HL-60 (cell line): ENCODE results near the gene HIRA.

Source experiments
- DNase-seq, 2 experiments: peaks; one replicate each; pipeline ENCODE4 v3.0.0-alpha.2; 2010 to 2020; ENCODE audit warnings: low read depth in 1 of 2, low spot score in 1 of 2
- H3K27ac ChIP-seq: fragments of 250-450 bp; sonication (Bioruptor Pico); replicated peaks from 2 replicates; pipeline ENCODE4 v1.5.1; 2020; ENCODE audit warnings: mild to moderate bottlenecking, moderate library complexity
- H3K27me3 ChIP-seq: fragments of 250-450 bp; sonication (Bioruptor Pico); 2 replicates; pipeline ENCODE4 v1.5.1; 2021; ENCODE audit warnings: mild to moderate bottlenecking, moderate library complexity; ENCODE audit not compliant: insufficient read depth, poor library complexity, severe bottlenecking
- H3K4me3 ChIP-seq: replicated peaks from 2 replicates; pipeline ENCODE4 v1.5.1; 2011; ENCODE audit warnings: mild to moderate bottlenecking, control low read depth, low read length; ENCODE audit not compliant: insufficient read depth
- CTCF ChIP-seq: IDR thresholded peaks from one replicate; pipeline ENCODE4 v1.5.1; 2011; ENCODE audit warnings: low read length, control low read depth, inconsistent platforms; ENCODE audit not compliant: insufficient read depth
- GABPA ChIP-seq: IDR thresholded peaks from 2 replicates; pipeline ENCODE4 v1.6.1; 2012; ENCODE audit warnings: low read depth
- POLR2AphosphoS5 ChIP-seq: IDR thresholded peaks from 2 replicates; pipeline ENCODE4 v1.6.1; 2012; ENCODE audit warnings: low read depth
- REST ChIP-seq: IDR thresholded peaks from 2 replicates; pipeline ENCODE4 v1.6.1; 2012; ENCODE audit warnings: low read depth; ENCODE audit not compliant: insufficient replicate concordance
- SPI1 ChIP-seq: IDR thresholded peaks from 2 replicates; pipeline ENCODE4 v1.6.1; 2012; ENCODE audit warnings: low read depth, mild to moderate bottlenecking, borderline replicate concordance

HIRA gene

GRCh38 chr22:19289475-19290161 lies 141.9 kb downstream of the HIRA start:
- Histone ChIP-seq H3K27ac (no peak overlapping the region), H3K27me3 (no peaks in the 10 kb centered on the region), H3K4me3 (no peak overlapping the region)
- peak in 1 of 2 experiments; percentile 24 for DNase-seq
- no peak for TF ChIP-seq SPI1
- TF ChIP-seq CTCF = no peak

- TF ChIP-seq REST = no peak
- no peak for TF ChIP-seq GABPA
- TF ChIP-seq CTCF = no peak
- no peak for TF ChIP-seq POLR2AphosphoS5
- no peak for TF ChIP-seq SPI1
- no peak overlapping the region for H3K27ac ChIP-seq
Observed at GRCh38 chr22:19287889-19288288, 143.6 kb downstream of the HIRA start.

GRCh38 chr22:19287076-19287707 lies 144.3 kb downstream of the HIRA start:
- no peaks in the 10 kb centered on the region for H3K27me3 ChIP-seq
- H3K4me3 ChIP-seq = no peak overlapping the region
- TF ChIP-seq GABPA = no peak
- TF ChIP-seq CTCF = no peak
- no peak for TF ChIP-seq SPI1
- no peak for DNase-seq
- no peak overlapping the region for H3K27ac ChIP-seq

More at GRCh38 chr22:19287889-19288288, 143.6 kb downstream of the HIRA start:
- Histone ChIP-seq H3K4me3 (no peak overlapping the region), H3K27me3 (no peaks in the 10 kb centered on the region)
- no peak for DNase-seq

GRCh38 chr22:19285831-19286230 lies 145.7 kb downstream of the HIRA start:
- no peak for DNase-seq
- TF ChIP-seq REST = no peak
- no peak for TF ChIP-seq SPI1
- no peak for TF ChIP-seq CTCF
- no peak for TF ChIP-seq GABPA
- TF ChIP-seq POLR2AphosphoS5 = no peak
- no peak overlapping the region for H3K27ac ChIP-seq
- H3K27me3 ChIP-seq = no peaks in the 10 kb centered on the region
- no peak overlapping the region for H3K4me3 ChIP-seq
